SK-N-SH (cell line): ENCODE data around the gene IL32. TPM values are rescaled to one million over a fixed set of nuclear protein-coding genes. Genes with fewer than 3 reads are reported as not detected.

ENCODE experiments used
- CTCF ChIA-PET: fragments of 300-600, 350-600 bp; formaldehyde crosslinking; extraction: SDS; loops from one replicate; lab custom pipeline; 2021; lab: Yijun Ruan, JAX
- POLR2A ChIA-PET: fragments of 350-600 bp; sonication (Branson Sonifier 250); formaldehyde crosslinking; extraction: SDS; loops from one replicate; lab custom pipeline; 2020; ENCODE audit warnings: antibody characterized with exemption, inconsistent platforms; lab: Yijun Ruan, JAX
- DNase-seq: peaks from one replicate; pipeline ENCODE4 v3.0.0; 2012
- H2AFZ ChIP-seq: fragments of 200-600 bp; sonication (generic); 2 replicates; pipeline ENCODE4 v1.8.1; 2016; ENCODE audit warnings: antibody characterized with exemption, mild to moderate bottlenecking, low read depth
- H3F3A ChIP-seq: fragments of 200-600 bp; sonication (generic); replicated peaks from 2 replicates; pipeline ENCODE3; 2016; ENCODE audit warnings: antibody characterized with exemption, mild to moderate bottlenecking; ENCODE audit not compliant: insufficient read depth
- H3K27ac ChIP-seq, 2 experiments: fragments of 200-500 bp in 1 of 2; fragments of 200-600 bp in 1 of 2; sonication (Bioruptor generic) in 1 of 2; sonication (generic), shearing (Covaris generic) in 1 of 2; 2 replicates each; pipeline versions ENCODE4 v1.5.1 to v1.6.1; 2014 to 2016; ENCODE audit warnings: low read depth in 2 of 2, inconsistent platforms in 1 of 2, low read length in 1 of 2, mild to moderate bottlenecking in 1 of 2, mixed read lengths in 1 of 2
- H3K27me3 ChIP-seq: fragments of 200-600 bp; sonication (generic), shearing (Covaris generic); 2 replicates; pipeline ENCODE4 v1.6.1; 2016; ENCODE audit warnings: mixed run types; ENCODE audit not compliant: insufficient read depth
- H3K36me3 ChIP-seq, 2 experiments: fragments of 200-500 bp in 1 of 2; fragments of 200-600 bp in 1 of 2; sonication (Bioruptor generic) in 1 of 2; sonication (generic) in 1 of 2; replicated peaks in 1 of 2; 2 replicates each; pipeline versions ENCODE3 to v1.5.1; 2014 to 2016; ENCODE audit warnings: low read length in 1 of 2, mild to moderate bottlenecking in 1 of 2; ENCODE audit not compliant: insufficient read depth in 2 of 2, control insufficient read depth in 1 of 2
- H3K4me1 ChIP-seq, 2 experiments: fragments of 200-500 bp in 1 of 2; fragments of 200-600 bp in 1 of 2; sonication (Bioruptor generic) in 1 of 2; sonication (generic), shearing (Covaris generic) in 1 of 2; 2 replicates each; pipeline versions ENCODE4 v1.5.1 to v1.6.1; 2014 to 2016; ENCODE audit warnings: low read depth in 1 of 2, low read length in 1 of 2, mixed run types in 1 of 2; ENCODE audit not compliant: insufficient read depth in 2 of 2, control insufficient read depth in 1 of 2
- H3K4me2 ChIP-seq: fragments of 200-600 bp; sonication (generic), shearing (Covaris generic); 2 replicates; pipeline ENCODE4 v1.6.1; 2017; ENCODE audit warnings: mixed run types
- H3K4me3 ChIP-seq, 2 experiments: fragments of 200-500 bp in 1 of 2; fragments of 200-600 bp in 1 of 2; sonication (Bioruptor generic) in 1 of 2; sonication (generic), shearing (Covaris generic) in 1 of 2; 2 replicates each; pipeline versions ENCODE4 v1.5.1 to v1.8.1; 2014 to 2016; ENCODE audit warnings: low read depth in 2 of 2, inconsistent platforms in 1 of 2, low read length in 1 of 2, mild to moderate bottlenecking in 1 of 2, mixed read lengths in 1 of 2, moderate library complexity in 1 of 2
- H3K79me2 ChIP-seq: fragments of 200-600 bp; sonication (generic); 2 replicates; pipeline ENCODE4 v1.8.1; 2017; ENCODE audit warnings: mild to moderate bottlenecking; ENCODE audit not compliant: insufficient read depth
- H3K9ac ChIP-seq: fragments of 200-600 bp; sonication (generic); 2 replicates; pipeline ENCODE4 v1.6.1; 2017; ENCODE audit warnings: mixed run types
- H3K9me2 ChIP-seq: fragments of 200-600 bp; sonication (generic); 2 replicates; pipeline ENCODE4 v1.6.1; 2017; ENCODE audit warnings: mixed run types
- H3K9me3 ChIP-seq: fragments of 200-600 bp; sonication (generic); 2 replicates; pipeline ENCODE4 v1.6.1; 2017; ENCODE audit warnings: mixed run types, mild to moderate bottlenecking, moderate library complexity
- H4K20me1 ChIP-seq: fragments of 200-600 bp; sonication (generic); 2 replicates; pipeline ENCODE4 v1.6.1; 2017; ENCODE audit warnings: mild to moderate bottlenecking, mixed run types; ENCODE audit not compliant: insufficient read depth
- ELF1 ChIP-seq: IDR thresholded peaks from 2 replicates; pipeline ENCODE4 v1.4.0; 2012
- FOSL2 ChIP-seq: IDR thresholded peaks from 2 replicates; pipeline ENCODE4 v1.4.0; 2012; ENCODE audit warnings: low read depth, mild to moderate bottlenecking, moderate library complexity, borderline replicate concordance
- FOXJ3 ChIP-seq: sonication (generic); formaldehyde crosslinking; IDR thresholded peaks from 2 replicates; pipeline ENCODE4 v1.5.1; 2020; ENCODE audit warnings: mild to moderate bottlenecking, missing genetic modification reagents
- GATA2 ChIP-seq: sonication (generic); formaldehyde crosslinking; IDR thresholded peaks from 2 replicates; pipeline ENCODE4 v1.5.0; 2020; ENCODE audit warnings: mild to moderate bottlenecking, missing genetic modification reagents
- MEF2A ChIP-seq: IDR thresholded peaks from 2 replicates; pipeline ENCODE4 v1.4.0; 2012; ENCODE audit warnings: low read depth, borderline replicate concordance
- MXI1 ChIP-seq: IDR thresholded peaks from 2 replicates; pipeline ENCODE4 v1.6.1; 2012; ENCODE audit warnings: mild to moderate bottlenecking, low read depth, low read length, improper control_type of control experiment
- NFIC ChIP-seq: IDR thresholded peaks from 2 replicates; pipeline ENCODE4 v1.4.0; 2012; ENCODE audit warnings: borderline replicate concordance
- NRF1 ChIP-seq: IDR thresholded peaks from 2 replicates; pipeline ENCODE4 v1.6.1; 2012; ENCODE audit warnings: low read depth, mild to moderate bottlenecking, low read length
- POLR2AphosphoS5 ChIP-seq: IDR thresholded peaks from 2 replicates; pipeline ENCODE4 v1.6.1; 2012; ENCODE audit warnings: low read depth, low read length
- RFX5 ChIP-seq: IDR thresholded peaks from 2 replicates; pipeline ENCODE4 v1.6.1; 2012; ENCODE audit warnings: mild to moderate bottlenecking, improper control_type of control experiment, low read length
- SIN3A ChIP-seq: IDR thresholded peaks from 2 replicates; pipeline ENCODE4 v1.6.1; 2012; ENCODE audit warnings: low read depth, mild to moderate bottlenecking, low read length, moderate library complexity, borderline replicate concordance
- TCF12 ChIP-seq: IDR thresholded peaks from 2 replicates; pipeline ENCODE4 v1.4.0; 2012
- WGBS: methylation state at CpG from one replicate; pipeline ENCODE4 v1.1.6; 2017; ENCODE audit warnings: low lambda C conversion rate; 5-methylcytosine and 5-hydroxymethylcytosine counted together
- polyA plus RNA-seq, 3 experiments: library from polyadenylated mRNA; depleted of rRNA; stranded (reverse); fragments of >200 nt; gene quantifications; 2 replicates each; pipeline ENCODE4 v1.2.3, GENCODE V29; 2012
- TF ChIP-seq, protein P1 (sequence below): IDR thresholded peaks from 2 replicates; pipeline ENCODE4; 2012
- TF ChIP-seq, protein P2 (sequence below): fragments of 150-350 bp; IDR thresholded peaks from 2 replicates; pipeline ENCODE4 v1.6.1; 2017; ENCODE audit warnings: antibody characterized with exemption, low read length, low read depth, borderline replicate concordance
- TF ChIP-seq, protein P3 (sequence below): IDR thresholded peaks from 2 replicates; pipeline ENCODE4 v1.6.1; 2012; ENCODE audit warnings: mild to moderate bottlenecking, low read depth, low read length, moderate library complexity
- TF ChIP-seq, protein P4 (sequence below): IDR thresholded peaks from 2 replicates; pipeline ENCODE4 v1.4.0; 2012; ENCODE audit warnings: low read depth, borderline replicate concordance

IL32 gene
- polyA plus RNA-seq, 1 of the 3 experiments (the other 2 are of a cell fraction), result 26.4 TPM

DNA sequence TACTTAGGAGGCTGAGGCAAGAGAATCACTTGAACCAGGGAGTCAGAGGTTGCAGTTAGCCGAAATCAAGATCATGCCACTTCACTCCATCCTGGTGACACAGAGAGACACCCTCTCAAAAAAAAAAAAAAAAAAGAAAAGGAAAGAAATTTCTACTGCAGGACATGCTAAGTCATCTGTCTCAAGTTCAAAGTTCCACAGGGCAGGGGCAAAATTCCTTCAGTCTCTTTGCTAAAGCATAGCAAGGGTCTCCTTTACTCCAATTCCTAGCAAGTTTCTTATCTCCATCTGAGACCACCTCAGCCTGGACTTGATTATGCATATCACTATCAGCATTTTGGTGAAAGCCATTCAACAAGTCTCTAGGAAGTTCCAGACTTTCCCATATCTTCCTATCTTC is 19.1 kb downstream of the IL32 start:
- Histone ChIP-seq H3K27ac (no peak overlapping the region), H3K4me1 (no peaks in the 10 kb centered on the region), H3K9me3 (no peaks in the 10 kb centered on the region), H3K9ac (no peak overlapping the region), H3K9me2 (no peaks in the 10 kb centered on the region), H3K4me3 (no peak overlapping the region), H3K27me3 (peaks cover 45% of the 10 kb centered on the region), H3F3A (no peaks in the 10 kb centered on the region), H4K20me1 (no peaks in the 10 kb centered on the region), H3K79me2 (no peaks in the 10 kb centered on the region), H2AFZ (no peak overlapping the region), H3K4me2 (no peak overlapping the region), H3K36me3 (no peaks in the 10 kb centered on the region)
- POLR2A ChIA-PET, result no interaction called here
- TF ChIP-seq RFX5 (no peak), NFIC (no peak), SIN3A (no peak), TCF12 (no peak), POLR2AphosphoS5 (no peak), FOSL2 (no peak)
- TF ChIP-seq, protein P1, sequence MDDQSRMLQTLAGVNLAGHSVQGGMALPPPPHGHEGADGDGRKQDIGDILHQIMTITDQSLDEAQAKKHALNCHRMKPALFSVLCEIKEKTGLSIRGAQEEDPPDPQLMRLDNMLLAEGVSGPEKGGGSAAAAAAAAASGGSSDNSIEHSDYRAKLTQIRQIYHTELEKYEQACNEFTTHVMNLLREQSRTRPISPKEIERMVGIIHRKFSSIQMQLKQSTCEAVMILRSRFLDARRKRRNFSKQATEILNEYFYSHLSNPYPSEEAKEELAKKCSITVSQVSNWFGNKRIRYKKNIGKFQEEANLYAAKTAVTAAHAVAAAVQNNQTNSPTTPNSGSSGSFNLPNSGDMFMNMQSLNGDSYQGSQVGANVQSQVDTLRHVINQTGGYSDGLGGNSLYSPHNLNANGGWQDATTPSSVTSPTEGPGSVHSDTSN, result no peak
- TF ChIP-seq, protein P2, sequence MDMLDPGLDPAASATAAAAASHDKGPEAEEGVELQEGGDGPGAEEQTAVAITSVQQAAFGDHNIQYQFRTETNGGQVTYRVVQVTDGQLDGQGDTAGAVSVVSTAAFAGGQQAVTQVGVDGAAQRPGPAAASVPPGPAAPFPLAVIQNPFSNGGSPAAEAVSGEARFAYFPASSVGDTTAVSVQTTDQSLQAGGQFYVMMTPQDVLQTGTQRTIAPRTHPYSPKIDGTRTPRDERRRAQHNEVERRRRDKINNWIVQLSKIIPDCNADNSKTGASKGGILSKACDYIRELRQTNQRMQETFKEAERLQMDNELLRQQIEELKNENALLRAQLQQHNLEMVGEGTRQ, result no peak
- TF ChIP-seq, protein P3, sequence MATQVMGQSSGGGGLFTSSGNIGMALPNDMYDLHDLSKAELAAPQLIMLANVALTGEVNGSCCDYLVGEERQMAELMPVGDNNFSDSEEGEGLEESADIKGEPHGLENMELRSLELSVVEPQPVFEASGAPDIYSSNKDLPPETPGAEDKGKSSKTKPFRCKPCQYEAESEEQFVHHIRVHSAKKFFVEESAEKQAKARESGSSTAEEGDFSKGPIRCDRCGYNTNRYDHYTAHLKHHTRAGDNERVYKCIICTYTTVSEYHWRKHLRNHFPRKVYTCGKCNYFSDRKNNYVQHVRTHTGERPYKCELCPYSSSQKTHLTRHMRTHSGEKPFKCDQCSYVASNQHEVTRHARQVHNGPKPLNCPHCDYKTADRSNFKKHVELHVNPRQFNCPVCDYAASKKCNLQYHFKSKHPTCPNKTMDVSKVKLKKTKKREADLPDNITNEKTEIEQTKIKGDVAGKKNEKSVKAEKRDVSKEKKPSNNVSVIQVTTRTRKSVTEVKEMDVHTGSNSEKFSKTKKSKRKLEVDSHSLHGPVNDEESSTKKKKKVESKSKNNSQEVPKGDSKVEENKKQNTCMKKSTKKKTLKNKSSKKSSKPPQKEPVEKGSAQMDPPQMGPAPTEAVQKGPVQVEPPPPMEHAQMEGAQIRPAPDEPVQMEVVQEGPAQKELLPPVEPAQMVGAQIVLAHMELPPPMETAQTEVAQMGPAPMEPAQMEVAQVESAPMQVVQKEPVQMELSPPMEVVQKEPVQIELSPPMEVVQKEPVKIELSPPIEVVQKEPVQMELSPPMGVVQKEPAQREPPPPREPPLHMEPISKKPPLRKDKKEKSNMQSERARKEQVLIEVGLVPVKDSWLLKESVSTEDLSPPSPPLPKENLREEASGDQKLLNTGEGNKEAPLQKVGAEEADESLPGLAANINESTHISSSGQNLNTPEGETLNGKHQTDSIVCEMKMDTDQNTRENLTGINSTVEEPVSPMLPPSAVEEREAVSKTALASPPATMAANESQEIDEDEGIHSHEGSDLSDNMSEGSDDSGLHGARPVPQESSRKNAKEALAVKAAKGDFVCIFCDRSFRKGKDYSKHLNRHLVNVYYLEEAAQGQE, result no peak
- WGBS, result 22% methylated on average over 1 of the region's 1 CpG
- no peak for DNase-seq
- CTCF ChIA-PET, result interaction anchor here (1.2 to 1.5 kb wide), 3 partner anchors 16 to 53 kb away, joined by 3 to 6 read pairs (median 3); no protein-coding TSS in a partner anchor

DNA sequence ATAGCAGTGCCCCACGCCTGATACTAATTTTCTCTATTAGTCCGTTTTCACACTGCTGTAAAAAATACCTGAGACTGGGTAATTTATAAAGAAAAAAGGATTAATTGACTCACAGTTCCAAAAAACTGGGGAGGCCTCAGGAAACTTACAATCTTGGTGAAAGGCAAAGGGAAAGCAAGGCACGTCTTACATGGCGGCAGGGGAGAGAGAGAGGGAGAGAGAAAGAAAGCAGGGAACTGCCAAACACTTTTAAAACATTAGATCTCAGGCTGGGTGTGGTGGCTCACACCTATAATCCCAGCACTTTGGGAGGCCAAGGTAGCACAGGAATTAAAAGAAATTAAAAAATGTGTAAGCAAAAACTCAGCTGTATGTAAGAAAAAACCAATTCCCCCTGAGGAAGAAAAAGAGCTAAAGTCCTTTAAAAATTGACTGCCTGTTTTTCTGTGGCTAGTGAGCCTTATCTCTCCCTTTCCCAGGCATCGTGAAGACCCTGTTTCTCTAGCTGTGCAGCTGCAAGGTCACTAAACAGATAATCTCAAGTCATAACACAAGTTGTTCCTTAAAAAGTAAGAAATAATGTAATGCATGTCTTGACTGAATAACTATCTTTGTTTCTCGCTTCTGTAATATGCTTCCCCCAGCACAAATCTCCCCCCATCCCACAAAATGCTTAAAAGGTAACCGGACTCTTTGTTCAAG is 19.7 kb downstream of the IL32 start:
- H3F3A ChIP-seq, result no peaks in the 10 kb centered on the region
- no peaks in the 10 kb centered on the region for H3K79me2 ChIP-seq
- no peak overlapping the region for H3K9ac ChIP-seq
- H3K4me3 ChIP-seq, result no peak overlapping the region
- ChIA-PET CTCF (interaction anchor here (0.7 to 1.5 kb wide), 4 partner anchors 15 to 428 kb away, joined by 3 to 6 read pairs (median 3); no protein-coding TSS in a partner anchor), POLR2A (no interaction called here)
- H3K9me2 ChIP-seq, result no peaks in the 10 kb centered on the region
- WGBS, result 41% methylated on average over 7 of the region's 7 CpGs
- H3K4me2 ChIP-seq, result no peak overlapping the region
- H3K9me3 ChIP-seq, result no peaks in the 10 kb centered on the region
- no peaks in the 10 kb centered on the region for H3K36me3 ChIP-seq
- no peak overlapping the region for H2AFZ ChIP-seq
- H3K27ac ChIP-seq, result no peak overlapping the region
- H3K4me1 ChIP-seq, result no peaks in the 10 kb centered on the region; a peak in 1 of 4 replicates
- no peak for DNase-seq
- peaks cover 45% of the 10 kb centered on the region for H3K27me3 ChIP-seq
- no peaks in the 10 kb centered on the region for H4K20me1 ChIP-seq
- TF ChIP-seq FOXJ3 (CRISPR knock-in tag) (no peak), ELF1 (no peak), FOSL2 (no peak), GATA2 (CRISPR knock-in tag) (no peak), MXI1 (no peak), RFX5 (no peak), SIN3A (no peak), MEF2A (no peak), NRF1 (no peak)
- TF ChIP-seq, protein P3, result no peak
- TF ChIP-seq, protein P4, sequence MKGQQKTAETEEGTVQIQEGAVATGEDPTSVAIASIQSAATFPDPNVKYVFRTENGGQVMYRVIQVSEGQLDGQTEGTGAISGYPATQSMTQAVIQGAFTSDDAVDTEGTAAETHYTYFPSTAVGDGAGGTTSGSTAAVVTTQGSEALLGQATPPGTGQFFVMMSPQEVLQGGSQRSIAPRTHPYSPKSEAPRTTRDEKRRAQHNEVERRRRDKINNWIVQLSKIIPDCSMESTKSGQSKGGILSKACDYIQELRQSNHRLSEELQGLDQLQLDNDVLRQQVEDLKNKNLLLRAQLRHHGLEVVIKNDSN, result no peak
